ENCODE measurements around the gene NUDT14.

GRCh38 chr14:105173145-105173544, 8.0 kb downstream of the NUDT14 start:
- TF ChIP-seq POLR2AphosphoS5 (IDR thresholded peaks at IDR 0.05; ENCODE audit: low read depth, low read length) (no peak), TAF1 (IDR thresholded peaks at IDR 0.05; ENCODE audit: borderline replicate concordance, insufficient read depth, low read length) (no peak)

All from PFSK-1 (cell line).